Stimulated activated CD8-positive, alpha-beta memory T cell treated with anti-CD3 and anti-CD28 coated beads, Interleukin-15, amount 100 ng/mL, for 1 hour (primary cell): ENCODE results near the gene PPP4R2.

Source experiments
- DNase-seq: peaks from one replicate; pipeline ENCODE4 v3.0.0-alpha.2; 2020; ENCODE audit warnings: low read depth

PPP4R2 gene

GRCh38 chr3:72996473-72997333, at the start of gene PPP4R2:
TSS of gene PPP4R2 (plus strand) at chr3:72996811. CDS start at chr3:72997038, 227 bp downstream.
- peak; percentile 76 for DNase-seq

DNA sequence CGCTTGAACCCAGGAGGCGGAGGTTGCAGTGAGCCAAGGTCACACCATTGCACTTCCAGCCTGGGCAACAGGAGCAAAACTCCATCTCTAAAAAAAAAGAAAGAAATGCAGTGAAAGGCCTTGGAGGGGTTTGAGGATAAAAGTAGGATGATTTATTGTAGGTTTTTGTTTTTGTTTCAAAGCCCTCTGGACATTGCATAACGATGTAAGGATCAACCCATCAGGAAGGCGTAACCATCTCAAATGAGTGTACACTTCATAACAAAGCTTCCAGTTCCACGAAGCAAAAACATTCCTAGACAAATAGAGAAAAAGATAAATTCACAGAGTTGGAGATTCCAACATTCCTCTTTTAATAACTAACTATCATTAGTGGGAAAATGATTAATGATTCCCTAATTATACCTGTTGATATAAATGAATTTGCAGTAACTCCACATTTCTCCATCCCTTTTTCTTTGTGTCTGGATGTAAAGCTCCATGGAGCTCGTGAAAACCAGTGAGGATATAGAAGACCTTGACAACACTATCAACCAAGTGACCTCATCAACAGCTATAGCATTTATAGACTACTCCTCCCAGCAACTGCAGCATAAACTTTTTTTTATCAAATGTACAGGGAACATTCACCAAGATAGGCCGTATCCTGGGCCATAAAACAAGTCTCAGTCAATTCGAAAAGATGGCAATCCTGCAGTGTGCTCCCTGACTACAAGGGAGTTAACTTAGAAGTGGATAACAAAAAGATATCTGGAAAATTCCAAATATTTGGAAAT, 48.7 kb upstream of the PPP4R2 start:
- DNase-seq: no peak

DNA sequence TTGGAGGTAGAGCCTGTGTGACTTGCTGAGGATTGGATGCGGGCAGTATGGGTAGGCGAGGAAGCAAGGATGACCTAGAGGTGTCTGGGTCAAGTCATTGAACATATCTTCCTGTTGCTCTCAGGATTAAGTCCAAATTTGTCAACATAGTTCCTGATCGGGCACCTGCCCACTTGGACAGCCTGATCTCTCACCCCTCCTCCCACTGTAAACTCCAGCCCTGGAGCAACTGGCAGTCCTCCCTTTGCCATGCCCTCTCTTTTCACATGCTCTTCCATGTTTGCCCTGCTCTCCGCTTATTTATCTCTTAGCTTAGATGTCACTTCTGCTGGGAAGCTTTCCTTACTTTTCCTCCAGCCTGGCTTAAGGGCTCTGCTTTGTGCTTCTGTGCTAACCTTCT, 47.6 kb upstream of the PPP4R2 start:
- no peak for DNase-seq

DNA sequence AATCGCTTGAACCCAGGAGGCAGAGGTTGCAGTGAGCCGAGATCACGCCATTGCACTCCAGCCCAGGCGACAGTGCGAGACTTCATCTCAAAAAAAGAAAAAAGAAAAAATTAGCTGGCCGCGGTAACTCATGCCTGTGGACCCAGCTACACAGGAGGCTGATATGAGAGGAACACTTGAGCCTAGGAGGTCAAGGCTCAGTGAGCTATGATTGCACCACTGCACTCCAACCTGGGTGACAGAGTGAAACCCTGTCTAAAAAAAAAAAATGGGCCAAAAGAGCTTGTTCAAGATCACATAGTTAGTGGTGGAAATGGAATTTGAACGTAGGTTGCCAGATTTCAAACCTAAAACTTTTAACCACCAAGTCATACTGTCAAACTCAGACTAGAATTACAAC, 46.2 kb upstream of the PPP4R2 start:
- no peak for DNase-seq

GRCh38 chr3:72950801-72951200, 45.8 kb upstream of the PPP4R2 start:
- no peak for DNase-seq

- no peak for DNase-seq
These were observed 45.3 kb upstream of the PPP4R2 start for GRCh38 chr3:72951259-72951722.

DNA sequence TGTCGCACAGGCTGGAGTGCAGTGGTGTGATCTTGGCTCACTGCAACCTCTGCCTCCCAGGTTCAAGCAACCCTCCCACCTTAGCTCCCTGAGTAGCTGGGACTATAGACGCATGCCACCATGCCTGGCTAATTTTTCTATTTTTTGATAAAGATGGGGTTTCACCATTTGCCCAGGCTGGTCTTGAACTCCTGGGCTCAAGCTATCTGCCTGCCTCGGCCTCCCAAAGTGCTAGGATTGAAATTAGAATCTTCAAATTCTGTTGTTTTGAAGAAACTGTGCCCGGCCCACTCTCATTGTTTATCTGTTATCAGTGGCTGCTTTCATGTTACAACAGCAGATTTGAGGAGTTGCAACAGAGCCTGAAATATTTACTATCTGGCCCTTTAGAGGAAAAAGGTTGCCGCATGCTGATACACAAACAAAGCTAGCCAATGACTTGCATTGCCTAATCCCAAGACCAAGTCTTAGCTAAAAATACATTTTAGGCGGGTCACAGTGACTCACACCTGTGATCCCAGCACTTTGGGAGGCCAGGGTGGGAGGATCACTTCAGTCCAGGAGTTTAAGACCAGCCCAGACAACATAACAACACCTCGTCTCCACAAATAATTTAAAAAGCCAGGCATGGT, 43.2 kb upstream of the PPP4R2 start:
- DNase-seq: no peak

- no peak for DNase-seq
These were observed 39.3 kb upstream of the PPP4R2 start for GRCh38 chr3:72957297-72957696.

GRCh38 chr3:72959336-72959735, 37.3 kb upstream of the PPP4R2 start:
- no peak for DNase-seq

GRCh38 chr3:72960812-72961518, 35.6 kb upstream of the PPP4R2 start:
- no peak for DNase-seq

GRCh38 chr3:72961752-72962151, 34.9 kb upstream of the PPP4R2 start:
- no peak for DNase-seq

GRCh38 chr3:72962317-72962716, 34.3 kb upstream of the PPP4R2 start:
- DNase-seq: no peak

DNA sequence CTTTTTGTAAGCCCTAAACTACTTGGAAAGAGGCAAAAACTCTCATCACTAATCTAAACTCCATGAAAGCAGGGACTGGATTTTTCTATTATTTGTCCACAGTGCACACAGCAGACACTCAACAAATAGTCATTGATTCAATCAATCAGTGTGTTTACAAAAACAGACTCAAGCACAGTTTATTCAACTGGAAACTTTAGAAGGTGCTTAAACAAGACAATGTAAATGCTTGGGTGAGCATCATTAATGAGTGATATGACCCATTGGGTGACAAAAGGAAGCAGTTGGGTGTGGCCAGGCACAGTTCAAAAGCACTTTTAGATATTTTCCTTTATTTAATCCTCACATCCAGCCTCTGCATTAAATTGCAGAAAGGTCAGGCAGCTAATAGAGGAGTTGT, 32.0 kb upstream of the PPP4R2 start:
- no peak for DNase-seq

GRCh38 chr3:72968266-72968664, 28.3 kb upstream of the PPP4R2 start:
- DNase-seq: no peak

DNA sequence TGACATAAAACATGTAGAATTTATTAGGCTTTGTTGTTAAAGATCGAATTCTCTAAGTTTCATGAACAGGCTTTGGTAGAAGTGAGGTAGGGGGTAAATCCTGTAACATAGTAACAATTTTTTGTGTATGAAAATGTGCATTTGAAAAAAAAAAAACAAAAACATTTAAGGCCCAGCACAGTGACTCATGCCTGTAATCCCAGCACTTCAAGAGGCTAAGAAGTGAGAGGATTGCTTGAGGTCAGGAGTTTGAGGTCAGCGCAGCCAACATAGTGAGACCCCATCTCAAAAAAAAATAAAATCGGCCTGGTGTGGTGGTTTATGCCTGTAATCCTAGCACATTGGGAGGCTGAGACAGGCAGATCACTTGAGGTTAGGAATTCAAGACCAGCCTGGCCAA, 26.8 kb upstream of the PPP4R2 start:
- DNase-seq: no peak

DNA sequence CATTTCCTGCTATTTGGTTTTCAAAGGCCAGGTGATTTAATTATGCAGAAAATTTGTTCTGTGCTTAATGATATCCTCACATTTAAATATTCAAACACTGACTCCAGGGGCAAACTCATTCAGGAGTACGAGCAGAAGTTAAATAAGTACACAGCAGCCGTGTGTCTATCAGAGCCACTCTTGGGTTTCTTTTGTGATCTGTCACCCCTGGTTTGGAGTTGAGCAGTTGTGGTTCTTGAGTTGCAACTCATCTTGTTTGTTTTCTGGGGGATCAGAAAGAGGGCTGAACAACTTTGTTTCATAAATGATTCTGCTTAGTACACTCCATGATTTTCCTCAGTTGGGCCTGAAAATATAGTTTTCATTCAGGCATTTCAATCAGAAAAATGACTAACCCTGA, 25.7 kb upstream of the PPP4R2 start:
- no peak for DNase-seq

DNA sequence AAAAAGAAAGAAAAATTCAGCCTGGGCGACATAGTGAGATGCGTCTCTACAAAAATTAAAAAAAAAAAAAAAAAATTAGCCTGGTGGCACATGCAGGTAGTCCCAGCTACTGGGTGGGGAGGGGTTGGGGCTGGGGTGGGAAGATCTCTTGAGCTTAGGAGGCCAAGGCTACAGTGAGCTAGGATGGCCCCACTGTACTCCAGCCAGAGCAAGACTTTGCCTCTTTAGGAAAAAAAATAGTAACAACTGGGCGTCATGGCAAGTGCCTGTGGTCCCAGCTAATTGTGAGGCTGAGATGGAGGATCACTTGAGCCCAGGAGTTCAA, 23.9 kb upstream of the PPP4R2 start:
- DNase-seq: no peak

GRCh38 chr3:72973031-72973723, 23.4 kb upstream of the PPP4R2 start:
- no peak for DNase-seq

- DNase-seq: no peak
These were observed 22.8 kb upstream of the PPP4R2 start for GRCh38 chr3:72973786-72974185.

GRCh38 chr3:72974956-72975355, 21.7 kb upstream of the PPP4R2 start:
- DNase-seq: no peak

DNA sequence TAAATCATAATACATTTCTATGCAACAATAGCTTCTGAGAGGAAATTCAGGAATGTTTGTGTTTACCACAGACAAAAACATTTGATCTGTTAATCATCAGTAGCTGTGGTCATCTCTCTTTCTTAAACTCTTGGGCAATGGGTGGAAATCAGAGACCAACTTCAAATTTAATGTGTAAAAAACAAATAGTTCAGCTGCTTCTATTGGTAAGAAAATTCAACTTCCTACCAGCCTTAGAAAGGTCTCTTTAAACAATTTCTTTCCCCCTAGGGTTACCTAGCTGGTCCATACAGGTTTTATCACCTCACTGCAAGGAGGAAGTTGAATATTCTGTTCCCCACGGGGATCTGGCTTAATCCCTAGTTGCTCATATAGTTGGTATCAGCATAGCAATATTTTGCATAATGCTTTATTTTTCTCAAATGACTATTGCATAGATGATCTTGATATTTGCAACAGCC, 20.3 kb upstream of the PPP4R2 start:
- no peak for DNase-seq
